Panc1 (cell line): ENCODE results near the gene APP. TPM values are rescaled to one million over a fixed set of nuclear protein-coding genes. Genes with fewer than 3 reads are reported as not detected.

Experiments used
- ATAC-seq: fragments of 200-7000 bp; cut with Tn5 transposase; 2 replicates; pipeline ENCODE4 v1.9.1; 2020; ENCODE audit warnings: mild to moderate bottlenecking, moderate library complexity
- BruUV-seq: library from RNA; stranded (reverse); fragments of 400-500 nt; replicated peaks from 2 replicates; lab custom pipeline; 2021; lab: Mats Ljungman, UMichigan
- CTCF ChIA-PET: fragments of 300-600 bp; sonication (Branson Sonifier 250); formaldehyde crosslinking; loops from one replicate; lab custom pipeline; 2022; ENCODE audit warnings: antibody characterized with exemption; lab: Charles Lee
- POLR2A ChIA-PET: fragments of 300-600 bp; sonication (Branson Sonifier 250); formaldehyde crosslinking; loops from one replicate; lab custom pipeline; 2022; ENCODE audit warnings: antibody characterized with exemption; lab: Charles Lee
- DNase-seq: peaks from one replicate; pipeline ENCODE4 v3.0.0-alpha.2; 2010; ENCODE audit warnings: low read depth, low spot score
- H3K27ac ChIP-seq: 2 replicates; pipeline ENCODE4 v1.5.1; 2011; ENCODE audit warnings: mild to moderate bottlenecking, low read length, inconsistent platforms
- H3K27me3 ChIP-seq: fragments of 200-500 bp; sonication (Bioruptor generic); 2 replicates; pipeline ENCODE4 v1.6.0; 2014; ENCODE audit warnings: low read length, inconsistent platforms; ENCODE audit not compliant: control insufficient read depth, insufficient read depth
- H3K36me3 ChIP-seq: fragments of 200-500 bp; sonication (Bioruptor generic); 2 replicates; pipeline ENCODE4 v1.5.1; 2014; ENCODE audit warnings: inconsistent platforms, mild to moderate bottlenecking, low read length, moderate library complexity; ENCODE audit not compliant: control insufficient read depth, insufficient read depth
- H3K4me1 ChIP-seq: 2 replicates; pipeline ENCODE4 v1.5.1; 2011; ENCODE audit warnings: inconsistent platforms, mild to moderate bottlenecking, low read length, moderate library complexity; ENCODE audit not compliant: control insufficient read depth, insufficient read depth
- H3K4me3 ChIP-seq, 2 experiments: 2 replicates each; pipeline ENCODE4 v1.5.1; 2011 to 2012; ENCODE audit warnings: low read depth in 2 of 2, low read length in 2 of 2, mild to moderate bottlenecking in 2 of 2, inconsistent platforms in 1 of 2, moderate library complexity in 1 of 2
- H3K9me3 ChIP-seq: fragments of 200-500 bp; sonication (Bioruptor generic); 2 replicates; pipeline ENCODE4 v1.5.1; 2014; ENCODE audit warnings: low read depth, mild to moderate bottlenecking, inconsistent platforms, low read length, moderate library complexity; ENCODE audit not compliant: control insufficient read depth, insufficient read depth
- POLR2AphosphoS5 ChIP-seq: IDR thresholded peaks from 2 replicates; pipeline ENCODE4 v1.6.1; 2012; ENCODE audit warnings: mild to moderate bottlenecking, low read depth, low read length, moderate library complexity
- REST ChIP-seq, 2 experiments: IDR thresholded peaks; 2 replicates each; pipeline ENCODE4 v1.6.1; 2011 to 2012; ENCODE audit warnings: low read depth in 2 of 2, control low read depth in 1 of 2, low read length in 1 of 2, mild to moderate bottlenecking in 1 of 2, moderate library complexity in 1 of 2; ENCODE audit not compliant: insufficient read depth in 1 of 2
- SIN3A ChIP-seq: IDR thresholded peaks from 2 replicates; pipeline ENCODE4 v1.6.1; 2012; ENCODE audit warnings: low read depth, mild to moderate bottlenecking, low read length, moderate library complexity, borderline replicate concordance; ENCODE audit not compliant: insufficient read depth
- TCF7L2 ChIP-seq: IDR thresholded peaks from 2 replicates; pipeline ENCODE4 v1.6.1; 2011; ENCODE audit warnings: mild to moderate bottlenecking, low read depth, low read length, inconsistent platforms
- in situ Hi-C: cut with HindIII; loops from 2 replicates; pipeline ENCODE4 v1.10.0; 2016; ENCODE audit warnings: low sequenced_read_pairs, low pct_unique_long_range_greater_than_20kb
- intact Hi-C: fragments of 100-400 bp; cut with micrococcal nuclease; formaldehyde crosslinking; loops from one replicate; pipeline ENCODE4 v1.10.0; 2022; ENCODE audit not compliant: unreplicated experiment
- total RNA-seq: library from RNA; stranded (reverse); gene quantifications from one replicate; pipeline ENCODE4 v1.2.1, GENCODE V29; 2021; ENCODE audit not compliant: unreplicated experiment
- TF ChIP-seq, protein P1 (sequence below): fragments of 450-650 bp; IDR thresholded peaks from 2 replicates; pipeline ENCODE4 v1.5.1; 2017; ENCODE audit warnings: mild to moderate bottlenecking

The APP gene
- total RNA-seq, 1 experiment from 2014 or later = 542 TPM

DNA sequence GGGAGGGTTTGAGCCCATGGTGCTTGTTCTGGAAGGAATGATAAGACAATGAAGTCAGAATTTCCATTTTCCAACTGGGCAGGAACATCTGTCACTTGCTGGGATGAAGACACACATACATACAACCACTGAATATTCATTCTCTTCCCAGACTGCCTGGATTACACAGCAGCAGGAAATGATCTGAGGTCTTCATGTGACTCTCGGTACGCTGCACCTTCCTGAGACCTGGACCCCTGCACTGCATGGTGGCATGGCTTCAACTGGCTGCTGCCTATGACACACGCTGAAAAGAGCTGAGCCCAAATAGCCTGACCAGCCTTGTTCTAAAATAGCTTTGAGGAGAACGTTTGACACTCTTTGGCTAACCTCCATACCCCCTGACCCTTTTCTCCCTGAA, 285.2 kb downstream of the APP start:
- in situ Hi-C loops (no loop called here), intact Hi-C loops (no loop called here)
- TF ChIP-seq POLR2AphosphoS5 = no peak
- TF ChIP-seq, protein P1, sequence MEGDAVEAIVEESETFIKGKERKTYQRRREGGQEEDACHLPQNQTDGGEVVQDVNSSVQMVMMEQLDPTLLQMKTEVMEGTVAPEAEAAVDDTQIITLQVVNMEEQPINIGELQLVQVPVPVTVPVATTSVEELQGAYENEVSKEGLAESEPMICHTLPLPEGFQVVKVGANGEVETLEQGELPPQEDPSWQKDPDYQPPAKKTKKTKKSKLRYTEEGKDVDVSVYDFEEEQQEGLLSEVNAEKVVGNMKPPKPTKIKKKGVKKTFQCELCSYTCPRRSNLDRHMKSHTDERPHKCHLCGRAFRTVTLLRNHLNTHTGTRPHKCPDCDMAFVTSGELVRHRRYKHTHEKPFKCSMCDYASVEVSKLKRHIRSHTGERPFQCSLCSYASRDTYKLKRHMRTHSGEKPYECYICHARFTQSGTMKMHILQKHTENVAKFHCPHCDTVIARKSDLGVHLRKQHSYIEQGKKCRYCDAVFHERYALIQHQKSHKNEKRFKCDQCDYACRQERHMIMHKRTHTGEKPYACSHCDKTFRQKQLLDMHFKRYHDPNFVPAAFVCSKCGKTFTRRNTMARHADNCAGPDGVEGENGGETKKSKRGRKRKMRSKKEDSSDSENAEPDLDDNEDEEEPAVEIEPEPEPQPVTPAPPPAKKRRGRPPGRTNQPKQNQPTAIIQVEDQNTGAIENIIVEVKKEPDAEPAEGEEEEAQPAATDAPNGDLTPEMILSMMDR = no peak
- no peak for TF ChIP-seq TCF7L2
- no peak for TF ChIP-seq REST (IDR thresholded peaks at IDR 0.05; ENCODE audit: insufficient read depth in 1 of 2, low read depth in 2 of 2, low read length in 1 of 2)
- TF ChIP-seq SIN3A = no peak
- Histone ChIP-seq H3K36me3 (peaks cover 9% of the 10 kb centered on the region), H3K9me3 (no peaks in the 10 kb centered on the region), H3K27ac (no peak overlapping the region), H3K27me3 (no peaks in the 10 kb centered on the region), H3K4me1 (no peaks in the 10 kb centered on the region), H3K4me3 (no peak overlapping the region)
- CTCF ChIA-PET = no interaction called here
- BruUV-seq = no TSS peak
- no peak for DNase-seq
- ATAC-seq = no peak
- POLR2A ChIA-PET = interaction anchor here (0.6 kb wide), 1 partner anchor 14 kb away, joined by 5 read pairs; no protein-coding TSS in a partner anchor

DNA sequence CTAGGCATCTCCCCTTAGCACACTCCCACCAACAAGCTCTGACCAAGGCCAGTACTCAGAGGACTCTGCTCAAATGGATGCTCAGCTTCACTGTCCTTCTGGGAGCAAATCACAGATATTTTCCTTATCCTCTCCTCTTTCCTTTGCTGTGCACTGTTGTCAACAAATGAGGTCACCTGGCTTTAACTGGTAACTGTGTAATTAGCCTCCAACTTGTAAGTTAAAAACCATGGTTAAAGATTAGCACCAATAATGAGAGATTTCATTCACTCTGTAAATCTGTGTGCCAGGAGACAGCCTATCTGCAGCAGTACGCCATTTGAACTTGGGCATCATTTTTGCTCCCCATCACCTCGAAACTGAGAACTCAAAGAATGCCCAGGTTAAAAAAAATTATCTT, 286.3 kb downstream of the APP start:
- H3K36me3 ChIP-seq = peaks cover 9% of the 10 kb centered on the region
- ChIA-PET POLR2A (interaction anchor here (0.6 kb wide), 1 partner anchor 8 kb away, joined by 4 read pairs; no protein-coding TSS in a partner anchor), CTCF (no interaction called here)
- no TSS peak for BruUV-seq
- intact Hi-C loops (no loop called here), in situ Hi-C loops (no loop called here)
- H3K27ac ChIP-seq = no peak overlapping the region
- no peaks in the 10 kb centered on the region for H3K4me1 ChIP-seq
- TF ChIP-seq TCF7L2 = no peak
- TF ChIP-seq SIN3A = no peak
- no peak for TF ChIP-seq POLR2AphosphoS5
- TF ChIP-seq REST (IDR thresholded peaks at IDR 0.05; ENCODE audit: insufficient read depth in 1 of 2, low read depth in 2 of 2, low read length in 1 of 2) = no peak
- TF ChIP-seq, protein P1 = no peak
- no peaks in the 10 kb centered on the region for H3K27me3 ChIP-seq
- no peaks in the 10 kb centered on the region for H3K9me3 ChIP-seq
- no peak overlapping the region for H3K4me3 ChIP-seq
- DNase-seq (no peak), ATAC-seq (no peak)
